ENCODE data around the gene PDXDC1.

DNA sequence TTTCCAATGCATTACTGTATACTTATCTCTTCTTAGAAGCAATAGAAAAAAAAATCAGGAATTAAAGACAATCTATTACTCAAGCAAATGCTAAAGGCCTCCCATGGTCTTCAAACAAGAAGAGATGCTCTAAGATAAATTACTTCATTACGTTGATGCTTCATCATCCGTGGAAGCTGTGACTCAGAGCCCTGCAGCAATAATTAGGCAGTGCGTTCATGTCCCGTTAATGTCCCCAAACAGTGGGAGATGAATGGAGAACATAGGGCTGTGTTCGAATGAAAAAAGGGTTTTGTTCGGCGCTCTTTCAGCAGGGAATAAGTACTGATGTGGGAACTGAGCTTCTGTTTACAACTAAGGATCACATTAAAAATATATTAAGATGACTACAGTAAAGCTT, 15.9 kb upstream of the PDXDC1 start:
- TF ChIP-seq, protein P1, sequence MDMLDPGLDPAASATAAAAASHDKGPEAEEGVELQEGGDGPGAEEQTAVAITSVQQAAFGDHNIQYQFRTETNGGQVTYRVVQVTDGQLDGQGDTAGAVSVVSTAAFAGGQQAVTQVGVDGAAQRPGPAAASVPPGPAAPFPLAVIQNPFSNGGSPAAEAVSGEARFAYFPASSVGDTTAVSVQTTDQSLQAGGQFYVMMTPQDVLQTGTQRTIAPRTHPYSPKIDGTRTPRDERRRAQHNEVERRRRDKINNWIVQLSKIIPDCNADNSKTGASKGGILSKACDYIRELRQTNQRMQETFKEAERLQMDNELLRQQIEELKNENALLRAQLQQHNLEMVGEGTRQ (CRISPR knock-in tag; IDR thresholded peaks at IDR 0.05) = no peak
- TF ChIP-seq, protein P2, sequence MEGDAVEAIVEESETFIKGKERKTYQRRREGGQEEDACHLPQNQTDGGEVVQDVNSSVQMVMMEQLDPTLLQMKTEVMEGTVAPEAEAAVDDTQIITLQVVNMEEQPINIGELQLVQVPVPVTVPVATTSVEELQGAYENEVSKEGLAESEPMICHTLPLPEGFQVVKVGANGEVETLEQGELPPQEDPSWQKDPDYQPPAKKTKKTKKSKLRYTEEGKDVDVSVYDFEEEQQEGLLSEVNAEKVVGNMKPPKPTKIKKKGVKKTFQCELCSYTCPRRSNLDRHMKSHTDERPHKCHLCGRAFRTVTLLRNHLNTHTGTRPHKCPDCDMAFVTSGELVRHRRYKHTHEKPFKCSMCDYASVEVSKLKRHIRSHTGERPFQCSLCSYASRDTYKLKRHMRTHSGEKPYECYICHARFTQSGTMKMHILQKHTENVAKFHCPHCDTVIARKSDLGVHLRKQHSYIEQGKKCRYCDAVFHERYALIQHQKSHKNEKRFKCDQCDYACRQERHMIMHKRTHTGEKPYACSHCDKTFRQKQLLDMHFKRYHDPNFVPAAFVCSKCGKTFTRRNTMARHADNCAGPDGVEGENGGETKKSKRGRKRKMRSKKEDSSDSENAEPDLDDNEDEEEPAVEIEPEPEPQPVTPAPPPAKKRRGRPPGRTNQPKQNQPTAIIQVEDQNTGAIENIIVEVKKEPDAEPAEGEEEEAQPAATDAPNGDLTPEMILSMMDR (IDR thresholded peaks at IDR 0.05) = no peak
- TF ChIP-seq, protein P3, sequence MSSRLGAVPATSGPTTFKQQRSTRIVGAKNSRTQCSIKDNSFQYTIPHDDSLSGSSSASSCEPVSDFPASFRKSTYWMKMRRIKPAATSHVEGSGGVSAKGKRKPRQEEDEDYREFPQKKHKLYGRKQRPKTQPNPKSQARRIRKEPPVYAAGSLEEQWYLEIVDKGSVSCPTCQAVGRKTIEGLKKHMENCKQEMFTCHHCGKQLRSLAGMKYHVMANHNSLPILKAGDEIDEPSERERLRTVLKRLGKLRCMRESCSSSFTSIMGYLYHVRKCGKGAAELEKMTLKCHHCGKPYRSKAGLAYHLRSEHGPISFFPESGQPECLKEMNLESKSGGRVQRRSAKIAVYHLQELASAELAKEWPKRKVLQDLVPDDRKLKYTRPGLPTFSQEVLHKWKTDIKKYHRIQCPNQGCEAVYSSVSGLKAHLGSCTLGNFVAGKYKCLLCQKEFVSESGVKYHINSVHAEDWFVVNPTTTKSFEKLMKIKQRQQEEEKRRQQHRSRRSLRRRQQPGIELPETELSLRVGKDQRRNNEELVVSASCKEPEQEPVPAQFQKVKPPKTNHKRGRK (CRISPR knock-in tag; IDR thresholded peaks at IDR 0.05; ENCODE audit: borderline replicate concordance) = no peak
- TF ChIP-seq, protein P4, sequence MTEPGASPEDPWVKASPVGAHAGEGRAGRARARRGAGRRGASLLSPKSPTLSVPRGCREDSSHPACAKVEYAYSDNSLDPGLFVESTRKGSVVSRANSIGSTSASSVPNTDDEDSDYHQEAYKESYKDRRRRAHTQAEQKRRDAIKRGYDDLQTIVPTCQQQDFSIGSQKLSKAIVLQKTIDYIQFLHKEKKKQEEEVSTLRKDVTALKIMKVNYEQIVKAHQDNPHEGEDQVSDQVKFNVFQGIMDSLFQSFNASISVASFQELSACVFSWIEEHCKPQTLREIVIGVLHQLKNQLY (CRISPR knock-in tag; IDR thresholded peaks at IDR 0.05) = no peak
